Smooth muscle cell (in vitro differentiated cells): Measurements from ENCODE around the gene DIO3. TPM values are rescaled to one million over a fixed set of nuclear protein-coding genes. Genes with fewer than 3 reads are reported as not detected.

Experiments used
- DNase-seq: peaks from one replicate; lab custom pipeline; 2025; ENCODE audit not compliant: unreplicated experiment; lab: John Stamatoyannopoulos, UW
- H2AFZ ChIP-seq: fragments of 200-600 bp; sonication (generic); 2 replicates; pipeline ENCODE4 v1.6.0; 2016; ENCODE audit warnings: antibody characterized with exemption, low read depth, mild to moderate bottlenecking
- H3F3A ChIP-seq: fragments of 200-600 bp; sonication (generic); 2 replicates; pipeline ENCODE4 v1.6.0; 2017; ENCODE audit warnings: antibody characterized with exemption, low read depth
- H3K27ac ChIP-seq: fragments of 200-600 bp; sonication (generic); 2 replicates; pipeline ENCODE4 v1.5.1; 2016; ENCODE audit warnings: low read depth, mild to moderate bottlenecking
- H3K27me3 ChIP-seq: fragments of 200-600 bp; sonication (generic); 2 replicates; pipeline ENCODE4 v1.6.1; 2016; ENCODE audit warnings: low read depth, mild to moderate bottlenecking
- H3K36me3 ChIP-seq: fragments of 200-600 bp; sonication (generic); 2 replicates; pipeline ENCODE4 v1.5.1; 2016; ENCODE audit warnings: low read depth
- H3K4me1 ChIP-seq: fragments of 200-600 bp; sonication (generic); 2 replicates; pipeline ENCODE4 v1.5.1; 2016; ENCODE audit warnings: low read depth
- H3K4me2 ChIP-seq: fragments of 200-600 bp; sonication (generic); 2 replicates; pipeline ENCODE4 v1.6.0; 2016; ENCODE audit warnings: mild to moderate bottlenecking
- H3K4me3 ChIP-seq: fragments of 200-600 bp; sonication (generic); 2 replicates; pipeline ENCODE4 v1.5.1; 2016; ENCODE audit warnings: mild to moderate bottlenecking
- H3K79me2 ChIP-seq: fragments of 200-600 bp; sonication (generic); 2 replicates; pipeline ENCODE4 v1.6.0; 2016; ENCODE audit warnings: low read depth, mild to moderate bottlenecking
- H3K9ac ChIP-seq: fragments of 200-600 bp; sonication (generic); 2 replicates; pipeline ENCODE4 v1.6.0; 2016; ENCODE audit warnings: low read depth
- H3K9me3 ChIP-seq: fragments of 200-600 bp; sonication (generic); replicated peaks from 2 replicates; pipeline ENCODE4 v1.5.1; 2016; ENCODE audit warnings: low read depth
- H4K20me1 ChIP-seq: fragments of 200-600 bp; sonication (generic); 2 replicates; pipeline ENCODE4 v1.6.0; 2016; ENCODE audit warnings: low read depth
- CTCF ChIP-seq: fragments of 200-600 bp; sonication (generic); IDR thresholded peaks from 2 replicates; pipeline ENCODE4 v1.5.1; 2017; ENCODE audit warnings: borderline replicate concordance, mild to moderate bottlenecking, antibody characterized with exemption; ENCODE audit not compliant: insufficient read depth, poor library complexity, severe bottlenecking
- WGBS: methylation state at CpG from one replicate; pipeline ENCODE4 v1.1.7; 2016; ENCODE audit warnings: low lambda C conversion rate; 5-methylcytosine and 5-hydroxymethylcytosine counted together
- polyA plus RNA-seq: library from polyadenylated mRNA; unstranded; fragments of >200 nt; fragmentation: Nextera tagmentation; extraction: Ambion mirVana; gene quantifications from 2 replicates; pipeline ENCODE4 v1.2.1, GENCODE V29; 2016
- total RNA-seq: library from RNA; depleted of rRNA; stranded (reverse); fragments of >200 nt; gene quantifications from 2 replicates; pipeline ENCODE4 v1.2.3, GENCODE V29; 2014

DIO3 gene
- total and polyA plus RNA-seq, 2 experiments from 2014 or later = 21.0 to 36.5 TPM

GRCh38 chr14:101591121-101591520 is 29.8 kb downstream of the DIO3 start:
- no peaks in the 10 kb centered on the region for H3K79me2 ChIP-seq
- 73% methylated on average over 5 of the region's 5 CpGs for WGBS
- no peaks in the 10 kb centered on the region for H3K9me3 ChIP-seq
- no peak overlapping the region for H3K9ac ChIP-seq
- H4K20me1 ChIP-seq = no peaks in the 10 kb centered on the region
- H2AFZ ChIP-seq = no peak overlapping the region
- H3K4me3 ChIP-seq = no peak overlapping the region
- TF ChIP-seq CTCF = no peak
- H3K27ac ChIP-seq = no peak overlapping the region
- H3K36me3 ChIP-seq = no peaks in the 10 kb centered on the region
- H3K4me2 ChIP-seq = no peak overlapping the region
- no peaks in the 10 kb centered on the region for H3K27me3 ChIP-seq
- H3F3A ChIP-seq = no peaks in the 10 kb centered on the region
- peaks cover 16% of the 10 kb centered on the region for H3K4me1 ChIP-seq
- DNase-seq = no peak

GRCh38 chr14:101591582-101591981 is 30.3 kb downstream of the DIO3 start:
- no peak for DNase-seq
- H3K9me3 ChIP-seq = no peaks in the 10 kb centered on the region
- 95% methylated on average over 5 of the region's 5 CpGs for WGBS
- no peak overlapping the region for H3K4me2 ChIP-seq
- H4K20me1 ChIP-seq = no peaks in the 10 kb centered on the region
- H3K36me3 ChIP-seq = no peaks in the 10 kb centered on the region
- no peaks in the 10 kb centered on the region for H3F3A ChIP-seq
- no peak overlapping the region for H3K27ac ChIP-seq
- H3K4me3 ChIP-seq = no peak overlapping the region
- H3K4me1 ChIP-seq = peaks cover 16% of the 10 kb centered on the region
- H2AFZ ChIP-seq = no peak overlapping the region
- H3K79me2 ChIP-seq = no peaks in the 10 kb centered on the region
- no peak overlapping the region for H3K9ac ChIP-seq
- no peak for TF ChIP-seq CTCF
- H3K27me3 ChIP-seq = no peaks in the 10 kb centered on the region

- no peaks in the 10 kb centered on the region for H3F3A ChIP-seq
- 91% methylated on average over 7 of the region's 7 CpGs for WGBS
- no peak overlapping the region for H3K4me3 ChIP-seq
- no peaks in the 10 kb centered on the region for H4K20me1 ChIP-seq
- H3K27me3 ChIP-seq = no peaks in the 10 kb centered on the region
- peaks cover 9% of the 10 kb centered on the region for H3K4me1 ChIP-seq
- H3K4me2 ChIP-seq = no peak overlapping the region
- H3K79me2 ChIP-seq = no peaks in the 10 kb centered on the region
- no peak for TF ChIP-seq CTCF
- no peak overlapping the region for H2AFZ ChIP-seq
- no peak for DNase-seq
- no peaks in the 10 kb centered on the region for H3K36me3 ChIP-seq
- no peak overlapping the region for H3K9ac ChIP-seq
- H3K27ac ChIP-seq = no peak overlapping the region
- no peaks in the 10 kb centered on the region for H3K9me3 ChIP-seq
Measured at GRCh38 chr14:101593411-101594238, 32.3 kb downstream of the DIO3 start.
